Stomach (tissue), 4 donors: ENCODE measurements around the gene EMC1.

Experiments used
- EP300 ChIP-seq: sonication (generic); formaldehyde crosslinking; IDR thresholded peaks from one replicate; pipeline ENCODE4 v1.6.1; 2017; ENCODE audit warnings: antibody characterized with exemption
- POLR2A ChIP-seq, 4 donors: fragments of 450-650 bp; IDR thresholded peaks; one replicate each; pipeline ENCODE4 v1.6.1; 2016; ENCODE audit warnings: antibody characterized with exemption in 4 of 4, control low read depth in 2 of 4, mild to moderate bottlenecking in 1 of 4, moderate library complexity in 1 of 4
- POLR2AphosphoS5 ChIP-seq, 3 donors: sonication (generic); formaldehyde crosslinking; IDR thresholded peaks; one replicate each; pipeline ENCODE4 v1.6.1; 2016; ENCODE audit warnings: antibody characterized with exemption in 3 of 3
- TF ChIP-seq, protein P1 (sequence below), 7 experiments: fragments of 450-650 bp in 4 of 7; fragments of 200-600 bp in 3 of 7; sonication (generic) in 3 of 7; IDR thresholded peaks; one replicate each; pipeline ENCODE4 v1.5.1; 2016 to 2019; ENCODE audit warnings: antibody characterized with exemption in 7 of 7, control low read depth in 2 of 7, mild to moderate bottlenecking in 1 of 7

DNA sequence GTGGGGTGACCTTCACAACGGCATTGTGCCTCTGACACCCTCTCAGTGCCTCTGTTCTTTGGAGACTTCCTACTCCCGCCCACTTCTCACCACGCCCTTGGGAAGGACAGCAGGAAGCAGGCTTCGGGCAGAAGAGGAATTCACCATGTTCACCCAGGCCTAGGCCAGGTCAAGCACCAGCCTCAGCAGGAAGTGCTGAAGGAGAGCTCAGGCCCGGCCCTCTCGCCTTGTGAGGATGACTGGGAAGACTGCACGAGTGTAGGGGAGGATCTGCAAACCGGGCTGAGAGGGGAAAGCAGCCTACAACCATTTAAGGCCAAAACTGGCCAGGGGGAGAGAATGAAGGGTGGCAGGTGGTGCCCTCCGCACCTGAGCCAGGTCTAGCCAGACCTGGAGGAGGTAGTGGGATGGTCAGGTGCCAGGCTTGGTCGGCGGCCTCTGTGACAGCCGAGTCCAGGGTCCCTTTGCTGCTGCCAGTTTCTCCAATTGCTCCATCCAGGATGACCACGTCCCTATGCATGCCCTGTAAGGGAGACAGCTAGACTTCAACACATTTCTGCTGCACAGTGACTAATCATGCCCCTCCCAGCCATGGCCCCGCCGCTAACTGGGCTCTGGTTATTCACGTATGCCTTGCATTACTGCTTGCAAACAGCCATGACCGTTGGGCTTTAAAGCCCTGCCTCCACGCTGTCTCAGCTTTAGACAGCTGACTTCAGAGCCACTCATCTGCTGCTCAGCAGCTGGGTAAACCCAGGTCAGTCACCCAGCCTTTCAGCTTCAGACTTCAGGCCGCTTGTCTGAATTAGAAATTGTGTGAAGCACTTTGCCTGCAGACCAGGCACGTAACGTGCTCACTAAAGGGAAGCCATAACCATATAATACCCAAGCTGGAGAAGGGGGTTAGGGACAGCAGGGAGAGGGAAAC is 9.2 kb upstream of the EMC1 start:
- TF ChIP-seq, protein P1, sequence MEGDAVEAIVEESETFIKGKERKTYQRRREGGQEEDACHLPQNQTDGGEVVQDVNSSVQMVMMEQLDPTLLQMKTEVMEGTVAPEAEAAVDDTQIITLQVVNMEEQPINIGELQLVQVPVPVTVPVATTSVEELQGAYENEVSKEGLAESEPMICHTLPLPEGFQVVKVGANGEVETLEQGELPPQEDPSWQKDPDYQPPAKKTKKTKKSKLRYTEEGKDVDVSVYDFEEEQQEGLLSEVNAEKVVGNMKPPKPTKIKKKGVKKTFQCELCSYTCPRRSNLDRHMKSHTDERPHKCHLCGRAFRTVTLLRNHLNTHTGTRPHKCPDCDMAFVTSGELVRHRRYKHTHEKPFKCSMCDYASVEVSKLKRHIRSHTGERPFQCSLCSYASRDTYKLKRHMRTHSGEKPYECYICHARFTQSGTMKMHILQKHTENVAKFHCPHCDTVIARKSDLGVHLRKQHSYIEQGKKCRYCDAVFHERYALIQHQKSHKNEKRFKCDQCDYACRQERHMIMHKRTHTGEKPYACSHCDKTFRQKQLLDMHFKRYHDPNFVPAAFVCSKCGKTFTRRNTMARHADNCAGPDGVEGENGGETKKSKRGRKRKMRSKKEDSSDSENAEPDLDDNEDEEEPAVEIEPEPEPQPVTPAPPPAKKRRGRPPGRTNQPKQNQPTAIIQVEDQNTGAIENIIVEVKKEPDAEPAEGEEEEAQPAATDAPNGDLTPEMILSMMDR (IDR thresholded peaks at IDR 0.05), result no peak
- TF ChIP-seq POLR2AphosphoS5 (IDR thresholded peaks at IDR 0.05) (peak in 1 of 3 donors; percentile 38), EP300 (no peak), POLR2A (IDR thresholded peaks at IDR 0.05) (no peak)
